Subcutaneous preadipocyte (primary cell): Measurements from ENCODE around the gene CYP2C18. TPM values are rescaled to one million over a fixed set of nuclear protein-coding genes. Genes with fewer than 3 reads are reported as not detected.

Source experiments
- total RNA-seq: library from RNA; depleted of rRNA; stranded (reverse); fragments of >200 nt; gene quantifications from 2 replicates; pipeline ENCODE4 v1.2.3, GENCODE V29; 2012

CYP2C18 gene
- total RNA-seq, result not detected in 2 replicates

DNA sequence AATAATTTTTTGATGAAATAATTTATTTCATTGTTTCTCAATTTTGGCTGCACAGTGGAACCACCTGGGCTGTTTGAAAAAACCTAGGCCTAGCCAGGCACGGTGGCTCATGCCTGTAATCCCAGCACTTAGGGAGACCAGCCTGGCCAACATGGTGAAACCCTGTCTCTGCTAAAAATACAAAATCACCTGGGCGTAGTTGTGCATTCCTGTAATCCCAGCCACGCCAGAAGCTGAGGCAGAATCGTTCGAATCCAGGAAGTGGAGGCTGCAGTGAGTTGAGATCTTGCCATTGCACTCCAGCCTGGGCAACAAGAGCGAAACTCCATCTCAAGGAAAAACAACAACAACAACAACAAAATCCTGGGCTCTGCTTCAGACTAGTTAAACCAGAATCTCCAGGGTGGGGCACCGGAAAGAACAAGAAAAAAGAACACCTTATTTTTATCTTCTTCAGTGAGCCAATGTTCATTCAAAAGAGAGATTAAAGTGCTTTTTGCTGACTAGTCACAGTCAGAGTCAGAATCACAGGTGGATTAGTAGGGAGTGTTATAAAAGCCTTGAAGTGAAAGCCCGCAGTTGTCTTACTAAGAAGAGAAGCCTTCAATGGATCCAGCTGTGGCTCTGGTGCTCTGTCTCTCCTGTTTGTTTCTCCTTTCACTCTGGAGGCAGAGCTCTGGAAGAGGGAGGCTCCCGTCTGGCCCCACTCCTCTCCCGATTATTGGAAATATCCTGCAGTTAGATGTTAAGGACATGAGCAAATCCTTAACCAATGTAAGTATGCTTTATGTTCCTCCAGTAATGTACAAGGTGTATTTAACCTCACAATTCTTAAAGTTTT lies at the start of gene CYP2C18:
Gene CYP2C18, plus strand, starts transcription at position 516 of the 841 bp plus-strand sequence. Its CDS starts 91 bp downstream, at position 607.

DNA sequence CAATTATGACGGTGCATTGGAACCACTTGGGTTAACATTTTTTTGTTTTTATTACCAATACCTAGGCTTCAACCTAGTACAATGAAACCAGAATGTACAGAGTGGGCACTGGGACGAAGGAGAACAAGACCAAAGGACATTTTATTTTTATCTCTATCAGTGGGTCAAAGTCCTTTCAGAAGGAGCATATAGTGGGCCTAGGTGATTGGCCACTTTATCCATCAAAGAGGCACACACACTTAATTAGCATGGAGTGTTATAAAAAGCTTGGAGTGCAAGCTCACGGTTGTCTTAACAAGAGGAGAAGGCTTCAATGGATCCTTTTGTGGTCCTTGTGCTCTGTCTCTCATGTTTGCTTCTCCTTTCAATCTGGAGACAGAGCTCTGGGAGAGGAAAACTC lies 78.9 kb downstream of the CYP2C18 start, which contains the start of gene CYP2C19:
Gene CYP2C19, plus strand, starts transcription at position 289 of the 400 bp plus-strand sequence. Its CDS starts 25 bp downstream, at position 314.

Other genes with a start within 250 kb of the CYP2C18 start
- 32.0 and 59.0 TPM in 2 replicates for gene HELLS, start 137.9 kb upstream of the CYP2C18 start, total RNA-seq
- gene CYP2C19, start 79.0 kb downstream of the CYP2C18 start, total RNA-seq, result not detected in 2 replicates